PC-3 (cell line): Measurements from ENCODE around the gene SENP1.

Source experiments
- CTCF ChIP-seq: fragments of 300-600 bp; sonication (generic); conservative IDR thresholded peaks from 2 replicates; pipeline ENCODE4 v1.5.1; 2017; ENCODE audit warnings: antibody characterized with exemption, low read depth, mild to moderate bottlenecking, low read length
- EZH2phosphoT487 ChIP-seq: fragments of 300-600 bp; sonication (generic); IDR thresholded peaks from 2 replicates; pipeline ENCODE4 v1.6.1; 2018; ENCODE audit warnings: mild to moderate bottlenecking, antibody characterized with exemption, low read length, borderline replicate concordance

- TF ChIP-seq EZH2phosphoT487 = no peak
- TF ChIP-seq CTCF = no peak
These were observed 35.1 kb downstream of the SENP1 start for GRCh38 chr12:48070731-48071130.
